ENCODE data around the gene GRIK4.

Gene GRIK4

DNA sequence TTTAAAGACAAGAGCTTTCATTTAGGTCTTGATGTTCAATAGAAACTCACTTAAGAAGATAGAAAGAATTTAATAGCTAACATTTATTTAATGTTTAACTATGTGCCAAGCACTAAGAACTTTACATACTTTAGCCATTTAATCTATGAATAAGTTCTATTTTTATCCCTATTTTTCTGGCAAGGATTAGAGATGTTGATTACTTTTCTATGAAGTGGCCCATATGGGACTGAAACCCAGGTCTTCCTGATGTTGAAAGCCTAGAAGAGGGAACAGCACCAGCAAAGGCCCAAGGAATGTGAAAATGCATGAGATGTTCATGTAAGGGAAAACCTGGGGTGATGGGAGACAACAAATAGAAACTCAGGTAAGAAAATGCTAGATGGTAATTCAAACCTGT lies 497.0 kb downstream of the GRIK4 start:
- TF ChIP-seq FOXP2 (optimal IDR thresholded peaks at IDR 0.05; ENCODE audit: borderline replicate concordance, extremely low read depth, extremely low read length, insufficient read depth) (no peak), SIN3A (IDR thresholded peaks at IDR 0.05; ENCODE audit: borderline replicate concordance, insufficient read depth, low read length) (no peak), POLR2AphosphoS5 (IDR thresholded peaks at IDR 0.05; ENCODE audit: low read depth, low read length) (no peak), TAF1 (IDR thresholded peaks at IDR 0.05; ENCODE audit: borderline replicate concordance, insufficient read depth, low read length) (no peak), REST (IDR thresholded peaks at IDR 0.05; ENCODE audit: insufficient read depth in 1 of 2, low read depth in 2 of 2, low read length in 2 of 2) (no peak)

DNA sequence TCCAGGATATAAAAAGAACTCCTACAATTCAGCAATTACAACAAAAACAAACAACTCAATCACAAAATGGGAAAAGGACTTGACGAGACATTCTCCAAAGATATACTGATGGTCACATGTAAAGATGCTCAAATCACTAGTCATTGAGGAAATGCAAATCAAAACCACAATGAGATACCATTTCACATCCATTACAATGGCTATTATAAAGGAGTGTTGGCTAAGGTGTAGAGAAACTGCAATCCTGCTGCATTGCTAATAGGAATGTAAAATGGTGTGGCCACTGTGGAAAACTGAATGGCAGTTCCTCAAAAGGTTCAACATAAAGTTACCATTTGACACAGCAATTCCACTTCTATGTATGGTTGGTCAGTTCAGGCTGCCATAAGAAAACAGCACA lies 500.5 kb downstream of the GRIK4 start:
- TF ChIP-seq POLR2AphosphoS5 (IDR thresholded peaks at IDR 0.05; ENCODE audit: low read depth, low read length) (no peak), SIN3A (IDR thresholded peaks at IDR 0.05; ENCODE audit: borderline replicate concordance, insufficient read depth, low read length) (no peak), REST (IDR thresholded peaks at IDR 0.05; ENCODE audit: insufficient read depth in 1 of 2, low read depth in 2 of 2, low read length in 2 of 2) (no peak), FOXP2 (optimal IDR thresholded peaks at IDR 0.05; ENCODE audit: borderline replicate concordance, extremely low read depth, extremely low read length, insufficient read depth) (no peak), TAF1 (IDR thresholded peaks at IDR 0.05; ENCODE audit: borderline replicate concordance, insufficient read depth, low read length) (no peak)

DNA sequence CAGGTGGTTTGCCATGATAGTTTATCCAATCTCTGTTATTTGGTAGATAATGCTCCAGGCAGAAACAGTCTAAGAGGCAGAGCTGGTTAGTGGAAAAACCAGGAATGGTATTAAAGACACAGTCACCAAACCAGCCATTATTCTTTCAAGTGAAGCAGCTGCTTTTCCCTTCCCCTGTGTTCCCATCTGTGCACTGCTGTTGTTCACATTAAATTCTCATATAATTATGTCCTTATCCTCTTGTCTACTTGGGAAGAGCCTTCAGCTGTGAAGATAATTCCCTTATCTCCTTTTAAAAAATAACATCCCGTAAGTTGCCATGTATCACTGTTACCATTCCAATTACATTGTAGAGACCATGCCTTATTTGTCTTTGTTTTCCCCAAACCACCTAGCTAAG lies 507.2 kb downstream of the GRIK4 start:
- TF ChIP-seq REST (IDR thresholded peaks at IDR 0.05; ENCODE audit: insufficient read depth in 1 of 2, low read depth in 2 of 2, low read length in 2 of 2) (no peak), POLR2AphosphoS5 (IDR thresholded peaks at IDR 0.05; ENCODE audit: low read depth, low read length) (no peak), TAF1 (IDR thresholded peaks at IDR 0.05; ENCODE audit: borderline replicate concordance, insufficient read depth, low read length) (no peak), SIN3A (IDR thresholded peaks at IDR 0.05; ENCODE audit: borderline replicate concordance, insufficient read depth, low read length) (no peak), FOXP2 (optimal IDR thresholded peaks at IDR 0.05; ENCODE audit: borderline replicate concordance, extremely low read depth, extremely low read length, insufficient read depth) (no peak)

- no peak; a peak in 1 of 4 replicates for TF ChIP-seq REST (IDR thresholded peaks at IDR 0.05; ENCODE audit: insufficient read depth in 1 of 2, low read depth in 2 of 2, low read length in 2 of 2)
- peak; percentile 45; the same call in 1 of the 2 replicates for TF ChIP-seq TAF1 (IDR thresholded peaks at IDR 0.05; ENCODE audit: borderline replicate concordance, insufficient read depth, low read length)
- peak; percentile 98 for TF ChIP-seq FOXP2 (optimal IDR thresholded peaks at IDR 0.05; ENCODE audit: borderline replicate concordance, extremely low read depth, extremely low read length, insufficient read depth)
- TF ChIP-seq POLR2AphosphoS5 (IDR thresholded peaks at IDR 0.05; ENCODE audit: low read depth, low read length), result peak; percentile 58
- TF ChIP-seq SIN3A (IDR thresholded peaks at IDR 0.05; ENCODE audit: borderline replicate concordance, insufficient read depth, low read length), result peak; percentile 97
These were observed 512.6 kb downstream of the GRIK4 start, which contains the start of gene TBCEL for GRCh38 chr11:121023848-121024751. TBCEL (plus strand) TSS chr11:121024102; CDS start chr11:121045691, 21,589 bp downstream.

All from PFSK-1 (cell line).